ENCODE measurements around the gene PPM1F.
A peak's percentile ranks its signal among the peaks of the same experiment; 100 is the strongest.

Gene PPM1F

DNA sequence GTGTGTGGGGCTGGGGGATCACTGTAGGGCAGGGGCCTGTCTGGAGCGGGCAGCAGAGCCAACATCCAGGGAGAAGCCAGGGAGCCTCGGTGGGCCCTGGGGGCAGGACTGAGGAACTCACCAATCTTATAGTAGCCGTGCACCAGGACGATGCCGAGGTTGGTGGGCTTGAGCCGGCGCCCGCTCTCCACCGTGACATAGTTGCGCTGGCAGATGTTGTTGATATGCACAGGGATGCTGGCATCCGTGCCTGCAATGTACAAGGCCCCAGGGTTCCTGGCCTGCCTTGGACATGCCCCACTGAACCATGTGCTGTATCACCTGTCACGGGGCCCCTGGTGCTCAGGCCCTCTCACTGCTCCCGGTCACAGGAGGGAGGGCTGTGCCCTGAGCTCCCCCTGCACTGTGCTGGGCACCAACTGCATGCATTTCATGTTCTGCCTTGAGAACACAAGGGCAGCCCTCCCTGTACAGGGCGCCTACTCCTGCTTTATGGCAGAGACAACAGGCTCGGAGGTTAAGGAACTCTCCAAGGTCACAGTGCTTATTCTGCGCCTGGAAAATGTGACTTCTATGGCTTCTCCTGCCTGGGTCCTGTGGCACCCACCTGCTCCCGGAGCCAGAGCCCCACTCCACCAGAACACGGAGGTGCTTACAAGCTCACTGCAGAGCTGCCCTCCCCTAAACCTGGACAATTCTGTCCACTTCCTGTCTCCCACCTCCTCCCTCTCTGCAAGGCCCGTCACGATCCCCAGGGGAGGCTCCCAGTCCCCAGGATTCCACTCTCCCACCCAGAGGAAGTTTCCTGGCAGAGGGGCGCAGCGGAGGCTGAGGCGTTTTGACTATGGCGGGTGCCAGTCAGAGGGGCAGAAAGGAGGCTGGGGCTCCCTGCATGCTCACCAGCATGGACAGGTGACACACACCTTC is 7.8 kb upstream of the PPM1F start:
- no peak for DNase-seq

- no peak for DNase-seq
These were observed 6.8 kb upstream of the PPM1F start for GRCh38 chr22:21959274-21960074.

DNA sequence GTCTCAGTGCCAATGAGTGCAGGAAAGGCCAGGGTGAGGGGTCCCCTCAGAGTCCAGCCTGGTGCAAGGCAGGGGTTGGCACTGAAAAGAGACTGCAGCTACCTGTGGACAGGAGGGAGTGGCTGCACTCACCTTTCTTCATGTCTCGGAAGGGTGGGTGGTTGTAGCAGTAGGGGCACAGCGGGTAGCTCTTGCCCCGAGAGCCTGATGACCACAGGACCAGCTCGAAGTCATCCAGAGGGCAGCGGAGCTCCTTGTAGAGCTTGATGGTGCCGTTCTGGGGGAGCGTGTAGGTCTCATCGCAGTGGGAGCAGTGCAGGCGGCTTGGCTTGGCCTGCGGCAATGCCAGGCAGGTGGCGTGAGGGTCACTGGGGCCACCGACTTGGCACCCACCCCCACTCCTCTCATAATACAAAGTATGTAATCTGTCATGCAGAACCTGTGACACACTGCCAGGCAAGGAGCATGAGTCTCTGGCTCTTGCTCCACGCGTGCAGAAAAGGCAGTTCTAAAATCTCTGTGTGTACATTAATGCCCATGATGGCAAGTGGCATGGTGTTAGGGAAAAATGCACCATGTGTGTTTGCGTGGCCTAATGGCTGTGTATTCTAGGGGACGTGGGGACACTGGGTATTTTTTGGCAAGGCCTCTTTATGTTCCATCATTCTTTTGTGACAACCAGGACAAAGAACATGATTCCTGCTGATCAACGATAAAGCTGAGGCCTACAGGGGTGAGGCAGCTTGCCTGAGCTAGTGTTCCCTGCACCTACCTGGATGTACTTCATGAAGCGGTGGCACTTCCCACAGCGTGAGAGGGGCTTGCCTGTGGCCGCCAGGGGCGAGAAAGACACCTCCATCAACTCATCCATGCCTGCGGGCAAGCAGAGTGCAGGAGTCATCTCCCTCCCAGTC is 6.0 kb upstream of the PPM1F start:
- DNase-seq: no peak

DNA sequence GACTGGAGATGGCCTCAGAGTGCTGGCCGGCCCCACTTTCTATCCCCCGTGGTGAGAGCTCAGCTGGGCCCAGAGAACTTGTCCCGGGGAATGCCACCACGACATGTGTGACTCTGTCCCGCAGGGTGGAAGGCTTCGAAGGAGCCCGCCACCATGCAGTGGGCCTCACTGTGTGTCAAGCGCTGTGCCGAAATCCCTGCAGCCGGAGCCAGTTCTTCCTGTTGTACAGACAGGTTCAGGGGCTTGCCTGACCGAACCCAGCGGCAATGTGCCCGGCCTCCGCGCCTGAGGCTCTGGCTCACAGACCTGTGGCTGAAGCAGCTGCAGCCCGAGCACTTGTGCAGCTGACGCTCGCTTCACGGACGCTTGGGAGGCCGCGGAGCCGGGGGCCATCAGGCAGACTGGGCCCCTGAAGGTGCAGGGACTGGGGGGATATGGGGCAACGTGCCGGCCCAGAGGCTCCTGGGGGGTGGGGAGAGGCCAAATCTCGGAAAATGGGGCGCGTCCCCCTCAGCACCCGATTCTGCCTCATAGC is 650 bp downstream of the PPM1F start:
- DNase-seq: peak; percentile 73

GRCh38 chr22:21951062-21951461 is 1.6 kb downstream of the PPM1F start:
- no peak for DNase-seq

DNA sequence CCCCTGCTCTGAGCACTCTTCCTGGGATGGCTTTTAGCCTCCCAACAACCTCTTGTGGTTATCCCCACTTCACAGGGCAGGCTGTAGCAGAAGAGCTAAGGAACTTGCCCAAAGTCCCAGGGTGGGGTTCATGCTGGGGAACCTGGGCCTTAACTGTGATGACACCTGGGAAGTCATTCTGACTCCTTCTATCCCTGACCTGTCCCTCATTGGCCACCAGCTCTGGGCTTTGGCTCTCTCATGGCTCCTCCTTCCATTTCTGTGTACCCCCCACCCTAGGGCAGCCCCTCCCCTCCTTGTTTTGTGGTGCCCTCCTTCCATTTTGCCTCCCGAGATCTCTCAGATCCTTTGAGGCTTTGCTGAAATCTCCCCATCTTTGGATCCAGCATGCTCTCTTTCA is 2.7 kb downstream of the PPM1F start:
- no peak for DNase-seq

DNA sequence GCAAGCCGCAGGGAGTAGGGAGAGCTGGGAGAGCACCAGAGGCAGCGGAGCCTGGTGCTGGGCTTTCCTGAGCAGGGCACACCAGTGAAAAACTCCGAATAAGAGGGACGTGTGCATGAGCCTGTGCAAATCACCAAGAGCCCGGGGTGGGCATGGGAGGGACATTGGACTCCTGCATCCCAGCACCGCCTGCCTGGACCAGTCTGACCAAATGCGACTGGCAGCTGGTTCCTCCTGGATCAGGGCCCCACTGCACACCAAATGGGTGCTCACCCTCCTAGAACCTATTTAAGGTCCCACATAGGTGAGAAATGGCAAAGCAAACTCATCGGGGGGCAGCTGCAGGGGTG is 3.1 kb downstream of the PPM1F start:
- no peak for DNase-seq

DNA sequence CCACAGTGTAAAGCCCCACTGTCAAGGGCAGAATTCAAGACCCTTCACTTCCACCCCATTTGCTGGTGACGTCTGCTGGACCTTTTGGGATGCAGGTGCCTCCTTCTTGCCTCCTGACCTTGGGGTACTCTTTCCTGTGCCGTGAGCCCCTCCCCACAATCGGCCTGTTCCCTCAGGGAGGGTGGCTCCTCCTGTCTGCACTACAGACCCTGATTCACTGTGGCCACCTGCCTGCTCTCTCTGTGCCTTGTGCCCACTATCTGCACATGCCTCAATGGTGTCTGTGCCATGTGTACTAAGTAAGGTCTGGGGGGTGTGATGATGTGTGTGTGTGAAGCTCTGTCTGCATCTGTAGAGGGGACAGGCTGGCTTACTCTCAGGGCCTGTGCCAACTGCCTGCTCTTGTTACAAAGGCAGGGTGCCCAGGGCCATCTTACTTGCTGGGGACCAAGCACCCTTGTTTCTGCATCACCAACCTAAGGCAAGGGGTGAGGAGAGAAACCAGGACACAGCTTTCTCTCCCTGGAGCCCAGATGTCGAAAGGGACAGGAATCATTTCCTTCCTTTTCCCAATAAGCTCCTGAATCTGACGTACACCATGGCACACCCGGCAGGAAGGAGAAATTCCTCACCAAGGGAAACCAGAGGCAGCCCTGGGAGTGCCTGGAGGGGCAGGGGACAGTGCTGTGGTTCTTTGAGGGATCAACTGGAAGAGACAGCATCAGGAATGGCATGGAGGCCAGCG is 3.7 kb downstream of the PPM1F start:
- no peak for DNase-seq

DNA sequence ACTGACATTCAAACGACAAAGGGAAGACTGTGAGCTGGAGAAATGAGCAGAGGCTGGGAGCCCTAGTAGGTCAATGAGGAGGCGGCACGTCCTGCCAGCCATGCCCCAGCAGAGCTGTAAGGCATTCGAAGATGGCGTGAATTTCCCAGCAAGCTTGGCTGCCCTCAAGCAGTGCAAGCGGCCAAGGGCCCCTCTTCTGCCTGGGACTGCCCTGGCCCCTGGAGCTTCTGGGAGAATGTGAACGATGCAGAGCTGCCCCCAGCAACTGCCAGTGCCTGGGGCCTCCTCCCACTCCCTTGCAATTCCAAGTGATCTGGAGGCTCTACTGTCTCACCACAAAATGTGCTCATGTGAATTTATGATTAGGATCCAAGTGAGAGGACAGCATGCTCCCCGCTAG is 4.3 kb downstream of the PPM1F start:
- no peak for DNase-seq

GRCh38 chr22:21947040-21948014 is 5.3 kb downstream of the PPM1F start:
- peak; percentile 52 for DNase-seq

GRCh38 chr22:21946262-21946925 is 6.3 kb downstream of the PPM1F start:
- no peak for DNase-seq

- no peak for DNase-seq
These were observed 7.0 kb downstream of the PPM1F start for GRCh38 chr22:21945453-21946261.

GRCh38 chr22:21944871-21945270 is 7.8 kb downstream of the PPM1F start:
- DNase-seq: no peak

- DNase-seq: no peak
These were observed 8.8 kb downstream of the PPM1F start for GRCh38 chr22:21943571-21944448.

DNA sequence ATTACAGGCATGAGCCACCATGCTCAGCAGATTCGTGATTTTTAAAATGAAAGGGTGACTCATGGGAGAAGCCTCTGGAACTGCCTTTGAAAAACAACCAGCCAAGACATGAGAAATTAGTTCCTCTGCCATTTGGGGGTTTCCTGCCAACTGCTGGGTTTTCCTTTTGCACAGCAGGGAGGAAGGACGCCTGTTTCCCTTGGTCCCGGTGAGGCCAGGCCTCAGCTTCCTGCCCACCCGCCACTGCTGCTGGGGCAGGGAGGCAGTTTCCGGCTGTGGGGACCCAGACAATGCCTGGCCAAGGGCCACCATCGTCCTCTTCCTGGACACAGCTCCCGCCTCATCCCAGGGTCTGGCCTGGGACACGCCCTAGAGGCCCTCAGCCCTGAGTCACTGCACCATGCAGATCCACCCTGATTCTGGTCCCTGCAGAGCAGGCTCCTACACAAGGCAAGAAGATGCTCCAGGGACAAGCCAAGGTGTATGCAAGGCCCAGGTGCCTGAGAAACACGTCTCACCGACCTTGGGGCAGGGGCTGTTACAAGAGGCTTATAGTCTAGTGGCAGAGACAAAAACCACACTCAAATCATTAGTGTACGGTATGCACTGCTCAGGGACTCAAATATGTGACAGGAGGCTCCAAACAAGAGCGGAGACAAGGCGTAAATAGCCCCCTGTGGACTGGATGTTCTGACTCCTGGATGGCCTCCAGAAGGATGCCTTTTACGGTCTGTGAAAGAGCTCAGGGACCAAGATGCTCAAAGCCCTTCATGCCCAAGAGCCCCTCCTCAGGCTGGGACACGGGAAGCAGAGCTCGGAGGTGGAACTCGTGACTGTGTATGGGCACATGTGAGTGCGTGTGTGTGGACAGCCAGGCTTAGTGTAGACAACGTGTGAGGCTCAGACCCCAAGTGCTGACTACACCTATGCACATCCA is 10.0 kb downstream of the PPM1F start:
- DNase-seq: no peak

DNA sequence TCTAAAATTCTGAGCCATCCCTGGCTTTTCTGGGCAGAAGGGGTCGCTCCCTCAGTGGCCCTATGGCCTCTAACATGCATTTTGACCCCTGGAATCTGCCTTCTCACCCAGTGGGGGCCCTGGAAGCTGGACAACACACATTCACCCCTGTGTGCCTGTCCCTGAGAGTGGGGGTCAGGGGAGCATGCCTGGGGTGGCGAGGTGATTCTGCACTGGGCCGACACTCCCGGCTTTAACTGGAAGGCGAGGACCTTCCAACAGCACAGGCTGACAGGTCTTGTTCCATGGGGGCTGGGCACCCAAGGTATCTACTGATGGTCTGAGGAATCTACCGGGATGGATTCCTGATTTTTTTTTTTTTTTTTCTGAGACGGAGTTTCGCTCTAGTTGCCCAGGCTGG is 10.7 kb downstream of the PPM1F start:
- no peak for DNase-seq

DNA sequence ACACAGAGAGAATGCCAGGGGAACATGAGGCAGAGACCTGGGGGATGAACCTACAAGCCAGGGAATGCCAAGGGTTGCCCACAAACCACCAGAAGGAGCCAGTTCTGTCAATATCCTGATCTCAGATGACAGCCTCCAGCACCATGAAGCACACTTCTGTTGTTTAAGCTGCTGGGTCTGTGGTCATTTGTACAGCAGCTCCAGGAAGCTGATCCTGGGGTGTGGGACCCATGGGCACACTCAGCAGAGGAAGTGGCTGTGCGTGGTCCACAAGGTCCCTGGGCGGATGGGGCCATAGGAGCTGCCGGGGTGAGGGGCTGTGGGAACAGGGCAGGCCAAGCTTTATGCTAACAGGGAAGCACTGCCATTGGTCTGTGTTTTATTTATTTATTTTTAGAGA is 12.1 kb downstream of the PPM1F start:
- DNase-seq: no peak

All from eye (tissue), 1 donor.